H9 (cell line): ENCODE data around the gene KIT. TPM values are rescaled to one million over a fixed set of nuclear protein-coding genes. Genes with fewer than 3 reads are reported as not detected.

Experiments used
- DNase-seq: peaks from one replicate; pipeline ENCODE4 v3.0.0-alpha.2; 2017
- H2AFZ ChIP-seq: one replicate; pipeline ENCODE4 v1.6.1; 2013; ENCODE audit warnings: mild to moderate bottlenecking, low read length, control low read depth, moderate library complexity
- H2AK5ac ChIP-seq: 2 replicates; pipeline ENCODE4 v1.6.1; 2013; ENCODE audit warnings: low read length, control low read depth, mixed read lengths; ENCODE audit not compliant: insufficient read length
- H2BK120ac ChIP-seq: one replicate; pipeline ENCODE4 v1.6.1; 2013; ENCODE audit warnings: low read depth, mild to moderate bottlenecking, low read length, control low read depth, inconsistent platforms; ENCODE audit not compliant: poor library complexity, severe bottlenecking
- H2BK12ac ChIP-seq: 2 replicates; pipeline ENCODE4 v1.6.1; 2013; ENCODE audit warnings: low read length, control low read depth, mixed read lengths, low read depth; ENCODE audit not compliant: insufficient read length
- H2BK15ac ChIP-seq: 2 replicates; pipeline ENCODE4 v1.6.1; 2013; ENCODE audit warnings: low read depth, low read length, control low read depth
- H2BK20ac ChIP-seq: one replicate; pipeline ENCODE4 v1.6.1; 2013; ENCODE audit warnings: low read depth, mild to moderate bottlenecking, low read length, control low read depth, inconsistent platforms; ENCODE audit not compliant: poor library complexity, severe bottlenecking
- H2BK5ac ChIP-seq: 2 replicates; pipeline ENCODE4 v1.6.1; 2013; ENCODE audit warnings: low read length, control low read depth, mixed read lengths; ENCODE audit not compliant: insufficient read length
- H3K14ac ChIP-seq: 2 replicates; pipeline ENCODE4 v1.6.1; 2013; ENCODE audit warnings: low read length, control low read depth; ENCODE audit not compliant: insufficient read depth
- H3K18ac ChIP-seq: 2 replicates; pipeline ENCODE4 v1.6.1; 2013; ENCODE audit warnings: low read depth, mild to moderate bottlenecking, mixed read lengths, low read length, control low read depth; ENCODE audit not compliant: insufficient read length
- H3K23ac ChIP-seq: 2 replicates; pipeline ENCODE4 v1.6.1; 2013; ENCODE audit warnings: low read length, control low read depth, mixed read lengths, low read depth; ENCODE audit not compliant: insufficient read length
- H3K23me2 ChIP-seq: 2 replicates; pipeline ENCODE4 v1.6.1; 2013; ENCODE audit warnings: low read depth, mild to moderate bottlenecking, mixed read lengths, low read length, control low read depth; ENCODE audit not compliant: insufficient read length, poor library complexity, severe bottlenecking
- H3K27ac ChIP-seq: 2 replicates; pipeline ENCODE4 v1.5.1; 2013; ENCODE audit warnings: low read length, control low read depth, mixed read lengths, low read depth; ENCODE audit not compliant: insufficient read length
- H3K27me3 ChIP-seq: 2 replicates; pipeline ENCODE4 v1.6.1; 2013; ENCODE audit warnings: low read length, control low read depth, inconsistent platforms; ENCODE audit not compliant: insufficient read depth
- H3K4ac ChIP-seq: 2 replicates; pipeline ENCODE4 v1.6.1; 2013; ENCODE audit warnings: low read depth, mild to moderate bottlenecking, control low read depth, inconsistent platforms, low read length, moderate library complexity
- H3K4me1 ChIP-seq: 2 replicates; pipeline ENCODE4 v1.6.1; 2013; ENCODE audit warnings: low read length, control low read depth, inconsistent platforms; ENCODE audit not compliant: insufficient read depth
- H3K4me2 ChIP-seq: 2 replicates; pipeline ENCODE4 v1.6.1; 2013; ENCODE audit warnings: low read length, control low read depth, mixed read lengths; ENCODE audit not compliant: insufficient read length, insufficient read depth
- H3K56ac ChIP-seq: 2 replicates; pipeline ENCODE4 v1.6.1; 2013; ENCODE audit warnings: low read depth, mild to moderate bottlenecking, mixed read lengths, low read length, control low read depth; ENCODE audit not compliant: insufficient read length
- H3K79me1 ChIP-seq: 2 replicates; pipeline ENCODE4 v1.6.1; 2013; ENCODE audit warnings: low read depth, mild to moderate bottlenecking, moderate library complexity, low read length, control low read depth, inconsistent platforms; ENCODE audit not compliant: insufficient read depth, poor library complexity, severe bottlenecking
- H3K79me2 ChIP-seq: 2 replicates; pipeline ENCODE4 v1.6.1; 2013; ENCODE audit warnings: low read length, control low read depth, inconsistent platforms; ENCODE audit not compliant: insufficient read depth
- H3K9ac ChIP-seq: 2 replicates; pipeline ENCODE4 v1.6.1; 2013; ENCODE audit warnings: low read length, control low read depth, mixed read lengths; ENCODE audit not compliant: insufficient read length; ENCODE audit errors: extremely low read depth
- H3K9me3 ChIP-seq: one replicate; pipeline ENCODE4 v1.6.1; 2013; ENCODE audit warnings: low read depth, low read length, inconsistent platforms; ENCODE audit not compliant: control insufficient read depth
- H3T11ph ChIP-seq: one replicate; pipeline ENCODE4 v1.6.1; 2013; ENCODE audit warnings: mild to moderate bottlenecking, low read length, control low read depth, inconsistent platforms
- H4K20me1 ChIP-seq: one replicate; pipeline ENCODE4 v1.6.1; 2013; ENCODE audit not compliant: control insufficient read depth, insufficient read length, insufficient read depth
- H4K5ac ChIP-seq: 2 replicates; pipeline ENCODE4 v1.6.1; 2013; ENCODE audit warnings: low read depth, mild to moderate bottlenecking, mixed read lengths, low read length, control low read depth; ENCODE audit not compliant: insufficient read length
- H4K8ac ChIP-seq: replicated peaks from 2 replicates; pipeline ENCODE4 v1.6.1; 2013; ENCODE audit warnings: low read length, control low read depth, mixed read lengths, low read depth; ENCODE audit not compliant: insufficient read length
- H4K91ac ChIP-seq: 2 replicates; pipeline ENCODE4 v1.6.1; 2013; ENCODE audit warnings: low read depth, mild to moderate bottlenecking, moderate library complexity, mixed read lengths, low read length, control low read depth; ENCODE audit not compliant: insufficient read length
- H3K27ac Mint-ChIP-seq, 3 experiments: 2 replicates in 2 of 3; 3 replicates in 1 of 3; pipeline ENCODE4 v1.8.0; 2020 to 2021; ENCODE audit warnings: mixed read lengths in 3 of 3, mild to moderate bottlenecking in 1 of 3, moderate library complexity in 1 of 3
- H3K27me3 Mint-ChIP-seq: 2 replicates; pipeline ENCODE4 v1.8.0; 2021; ENCODE audit warnings: low read depth, mild to moderate bottlenecking, moderate library complexity, mixed read lengths
- H3K36me3 Mint-ChIP-seq, 3 experiments: 2 replicates in 2 of 3; 3 replicates in 1 of 3; pipeline ENCODE4 v1.8.0; 2020 to 2021; ENCODE audit warnings: low read depth in 3 of 3, mixed read lengths in 3 of 3; ENCODE audit not compliant: insufficient read depth in 1 of 3
- H3K4me1 Mint-ChIP-seq, 2 experiments: 2 replicates each; pipeline ENCODE4 v1.8.0; 2020; ENCODE audit warnings: mixed read lengths in 2 of 2
- H3K4me3 Mint-ChIP-seq, 2 experiments: 2 replicates in 1 of 2; 3 replicates in 1 of 2; pipeline ENCODE4 v1.8.0; 2020 to 2021; ENCODE audit warnings: mild to moderate bottlenecking in 2 of 2, mixed read lengths in 2 of 2, moderate library complexity in 1 of 2
- H3K9me3 Mint-ChIP-seq, 2 experiments: 2 replicates in 1 of 2; 3 replicates in 1 of 2; pipeline ENCODE4 v1.8.0; 2020; ENCODE audit warnings: mild to moderate bottlenecking in 2 of 2, mixed read lengths in 2 of 2, moderate library complexity in 1 of 2
- CTCF ChIP-seq: fragments of 200-600 bp; sonication (generic); conservative IDR thresholded peaks from 3 replicates; pipeline ENCODE4 v1.8.0; 2021; ENCODE audit warnings: antibody characterized with exemption, mild to moderate bottlenecking
- total RNA-seq: library from RNA; stranded (reverse); gene quantifications from 2 replicates; pipeline ENCODE4 v1.2.1, GENCODE V29; 2021

Gene KIT
- total RNA-seq, 1 experiment from 2014 or later: 6.7 TPM

- Mint-ChIP-seq H3K27ac (no peak overlapping the region), H3K4me3 (no peak overlapping the region), H3K36me3 (peaks cover 15 to 44% (median 25%) of the 10 kb centered on the region in 3 experiments), H3K9me3 (peaks cover 23 to 35% of the 10 kb centered on the region in 2 experiments), H3K4me1 (peaks cover 19 to 25% of the 10 kb centered on the region in 2 experiments), H3K27me3 (no peaks in the 10 kb centered on the region; the same call in 1 of the 2 replicates)
- Histone ChIP-seq H2BK12ac (no peak overlapping the region), H3K14ac (no peak overlapping the region), H3K18ac (no peak overlapping the region), H3K4ac (no peak overlapping the region), H2BK20ac (no peak overlapping the region), H3K9ac (no peak overlapping the region), H3K23ac (no peak overlapping the region), H2BK5ac (no peak overlapping the region), H3K4me1 (peaks cover 4% of the 10 kb centered on the region; the same call in 1 of the 2 replicates), H4K8ac (no peak overlapping the region), H4K91ac (no peak overlapping the region), H2AFZ (no peak overlapping the region), H3K27me3 (no peaks in the 10 kb centered on the region), H3T11ph (no peak overlapping the region), H2AK5ac (no peak overlapping the region), H4K20me1 (no peaks in the 10 kb centered on the region), H3K56ac (no peak overlapping the region), H3K27ac (no peak overlapping the region), H4K5ac (no peak overlapping the region), H3K4me2 (no peak overlapping the region), H2BK15ac (no peak overlapping the region), H2BK120ac (no peak overlapping the region), H3K23me2 (no peaks in the 10 kb centered on the region), H3K79me2 (no peaks in the 10 kb centered on the region), H3K79me1 (no peaks in the 10 kb centered on the region), H3K9me3 (no peaks in the 10 kb centered on the region)
- no peak for DNase-seq
- no peak for TF ChIP-seq CTCF
Observed at GRCh38 chr4:54744487-54744886, 86.7 kb downstream of the KIT start.
